Stomach (tissue), 9 donors: ENCODE data around the gene SNRNP35. TPM values are rescaled to one million over a fixed set of nuclear protein-coding genes. Genes with fewer than 3 reads are reported as not detected.

ENCODE experiments used
- DNase-seq, 2 donors: peaks; one replicate each; pipeline versions ENCODE4 v3.0.0 to v3.0.0-alpha.2; 2013 to 2019
- H3K27ac ChIP-seq, 5 donors: fragments of 200-600 bp in 4 of 5; sonication (generic) in 4 of 5; one replicate each; pipeline ENCODE4 v1.5.1; 2013 to 2019; ENCODE audit warnings: mild to moderate bottlenecking in 1 of 5, moderate library complexity in 1 of 5
- H3K27me3 ChIP-seq, 3 donors: fragments of 200-600 bp; sonication (generic); one replicate each; pipeline ENCODE4 v1.5.1; 2017 to 2019; ENCODE audit warnings: mixed run types in 1 of 3
- H3K36me3 ChIP-seq, 4 donors: fragments of 200-600 bp; sonication (generic); 1 replicate in 3 of 4; 2 replicates in 1 of 4; pipeline ENCODE4 v1.5.1; 2016 to 2019
- H3K4me1 ChIP-seq, 4 donors: fragments of 200-600 bp; sonication (generic); one replicate each; pipeline ENCODE4 v1.5.1; 2016 to 2019
- H3K4me3 ChIP-seq, 4 donors: fragments of 200-600 bp; sonication (generic) in 3 of 4; one replicate each; pipeline ENCODE4 v1.5.1; 2016 to 2019; ENCODE audit warnings: mild to moderate bottlenecking in 1 of 4
- H3K9me3 ChIP-seq, 4 donors: fragments of 200-600 bp; sonication (generic); one replicate each; pipeline ENCODE4 v1.5.1; 2016 to 2019
- EP300 ChIP-seq: sonication (generic); formaldehyde crosslinking; IDR thresholded peaks from one replicate; pipeline ENCODE4 v1.6.1; 2017; ENCODE audit warnings: antibody characterized with exemption
- POLR2A ChIP-seq, 4 donors: fragments of 450-650 bp; IDR thresholded peaks; one replicate each; pipeline ENCODE4 v1.6.1; 2016; ENCODE audit warnings: antibody characterized with exemption in 4 of 4, control low read depth in 2 of 4, mild to moderate bottlenecking in 1 of 4, moderate library complexity in 1 of 4
- POLR2AphosphoS5 ChIP-seq, 3 donors: sonication (generic); formaldehyde crosslinking; IDR thresholded peaks; one replicate each; pipeline ENCODE4 v1.6.1; 2016; ENCODE audit warnings: antibody characterized with exemption in 3 of 3
- WGBS, 5 donors: extraction: QIAGEN DNeasy Blood & Tissue Kit in 3 of 5; methylation state at CpG; one replicate each; pipeline versions ENCODE4 v1.1.5 to v1.1.7; 2013 to 2018; 5-methylcytosine and 5-hydroxymethylcytosine counted together
- intact Hi-C: fragments of 100-400 bp; cut with DNase I; formaldehyde crosslinking; loops from one replicate; pipeline ENCODE4 v1.15.1; 2023; ENCODE audit warnings: low total_unique reads
- polyA plus RNA-seq, 3 donors: library from polyadenylated mRNA; stranded (reverse); fragments of 200-250 nt; gene quantifications; one replicate each; pipeline ENCODE4 v1.2.3, GENCODE V29; 2013
- total RNA-seq, 5 donors: library from RNA; depleted of rRNA; stranded (reverse); fragments of >200 nt; gene quantifications; one replicate each; pipeline versions ENCODE4 v1.1.0 to v1.2.3, GENCODE V29; 2014 to 2016
- TF ChIP-seq, protein P1 (sequence below), 7 experiments: fragments of 450-650 bp in 4 of 7; fragments of 200-600 bp in 3 of 7; sonication (generic) in 3 of 7; IDR thresholded peaks; one replicate each; pipeline ENCODE4 v1.5.1; 2016 to 2019; ENCODE audit warnings: antibody characterized with exemption in 7 of 7, control low read depth in 2 of 7, mild to moderate bottlenecking in 1 of 7
- donor health status: healthy with polysubstance abuse.
- donor health status: Bipolar disorder and iron deficiency.
- donor health status: healthy.

Gene SNRNP35
- total and polyA plus RNA-seq, 8 donors, result 5.8 to 55.0 (median 31.4) TPM

GRCh38 chr12:123471374-123472068 is 13.6 kb downstream of the SNRNP35 start:
- Histone ChIP-seq H3K27me3 (no peaks in the 10 kb centered on the region), H3K9me3 (no peaks in the 10 kb centered on the region), H3K27ac (no peak overlapping the region), H3K36me3 (peaks cover 11 to 76% (median 57%) of the 10 kb centered on the region in 4 donors), H3K4me1 (peaks cover 0 to 11% (median 4%) of the 10 kb centered on the region in 4 donors), H3K4me3 (no peak overlapping the region)
- 73 to 82% (median 79%) methylated on average over 8 of the region's 8 CpGs for WGBS, 5 donors
- TF ChIP-seq, protein P1, sequence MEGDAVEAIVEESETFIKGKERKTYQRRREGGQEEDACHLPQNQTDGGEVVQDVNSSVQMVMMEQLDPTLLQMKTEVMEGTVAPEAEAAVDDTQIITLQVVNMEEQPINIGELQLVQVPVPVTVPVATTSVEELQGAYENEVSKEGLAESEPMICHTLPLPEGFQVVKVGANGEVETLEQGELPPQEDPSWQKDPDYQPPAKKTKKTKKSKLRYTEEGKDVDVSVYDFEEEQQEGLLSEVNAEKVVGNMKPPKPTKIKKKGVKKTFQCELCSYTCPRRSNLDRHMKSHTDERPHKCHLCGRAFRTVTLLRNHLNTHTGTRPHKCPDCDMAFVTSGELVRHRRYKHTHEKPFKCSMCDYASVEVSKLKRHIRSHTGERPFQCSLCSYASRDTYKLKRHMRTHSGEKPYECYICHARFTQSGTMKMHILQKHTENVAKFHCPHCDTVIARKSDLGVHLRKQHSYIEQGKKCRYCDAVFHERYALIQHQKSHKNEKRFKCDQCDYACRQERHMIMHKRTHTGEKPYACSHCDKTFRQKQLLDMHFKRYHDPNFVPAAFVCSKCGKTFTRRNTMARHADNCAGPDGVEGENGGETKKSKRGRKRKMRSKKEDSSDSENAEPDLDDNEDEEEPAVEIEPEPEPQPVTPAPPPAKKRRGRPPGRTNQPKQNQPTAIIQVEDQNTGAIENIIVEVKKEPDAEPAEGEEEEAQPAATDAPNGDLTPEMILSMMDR (IDR thresholded peaks at IDR 0.05), result no peak
- TF ChIP-seq POLR2A (IDR thresholded peaks at IDR 0.05) (no peak), EP300 (no peak), POLR2AphosphoS5 (IDR thresholded peaks at IDR 0.05) (no peak)
- intact Hi-C loops, result no loop called here
- DNase-seq, result no peak

DNA sequence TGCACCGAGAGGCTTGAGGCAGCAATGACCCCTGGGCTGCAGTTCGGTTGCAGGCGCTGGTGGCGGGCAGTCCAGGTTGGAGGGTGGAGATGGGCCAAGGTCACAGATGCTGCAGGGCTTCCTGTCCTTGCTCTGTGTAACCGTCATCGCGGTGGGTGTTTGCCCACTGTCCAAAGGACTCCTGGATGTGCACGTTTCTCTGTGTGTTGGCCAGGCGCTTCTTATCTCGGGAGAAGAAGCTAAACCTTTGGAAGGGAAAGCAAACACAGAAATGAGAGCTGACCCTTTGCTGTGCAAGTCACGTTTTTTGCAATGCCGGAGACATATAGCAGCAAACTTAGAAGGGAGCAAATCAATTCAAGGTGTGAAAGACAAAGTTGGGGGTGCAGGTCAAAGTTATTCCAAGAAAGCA is 14.5 kb downstream of the SNRNP35 start:
- no peak for DNase-seq

DNA sequence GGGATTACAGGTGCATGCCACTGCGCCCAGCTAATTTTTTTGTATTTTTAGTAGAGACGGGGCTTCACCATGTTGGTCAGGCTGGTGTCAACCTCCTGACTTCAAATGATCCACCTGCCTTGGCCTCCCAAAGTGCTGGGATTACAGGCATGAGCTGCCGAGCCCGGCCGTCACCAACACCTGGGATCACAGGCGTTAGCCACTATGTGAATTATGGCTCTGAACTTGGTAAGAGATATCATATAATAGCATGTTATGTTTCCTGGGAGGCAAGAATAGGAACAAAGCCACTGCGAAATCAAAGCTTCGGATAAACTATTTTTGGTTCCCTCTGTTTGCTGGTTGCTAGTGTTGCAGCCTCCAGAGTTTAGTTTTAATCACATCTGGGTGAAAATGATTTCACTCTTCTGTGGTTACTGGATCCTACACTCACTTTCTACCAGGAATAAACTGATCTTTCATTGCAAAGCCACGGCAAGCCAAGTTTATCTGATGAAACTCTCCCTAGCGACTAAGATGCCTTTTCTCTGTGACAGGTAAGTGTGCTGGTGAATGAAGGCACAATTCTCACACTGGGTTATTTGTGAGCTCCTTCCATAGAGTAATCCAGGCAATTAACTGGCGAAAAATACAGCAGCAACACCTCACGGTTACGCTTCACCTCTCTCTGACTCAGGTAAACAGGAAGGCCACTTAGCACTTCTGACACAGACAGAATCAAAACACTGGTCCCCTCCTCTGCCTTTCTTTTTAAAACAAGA is 16.7 kb downstream of the SNRNP35 start:
- TF ChIP-seq POLR2A (IDR thresholded peaks at IDR 0.05) (no peak), POLR2AphosphoS5 (IDR thresholded peaks at IDR 0.05) (no peak), EP300 (no peak)
- TF ChIP-seq, protein P1 (IDR thresholded peaks at IDR 0.05), result no peak
- Histone ChIP-seq H3K4me1 (no peaks in the 10 kb centered on the region), H3K9me3 (no peaks in the 10 kb centered on the region), H3K27ac (peak overlapping the region in 1 of 5 donors; percentile 15), H3K36me3 (peaks cover 11 to 91% (median 66%) of the 10 kb centered on the region in 4 donors), H3K4me3 (no peak overlapping the region), H3K27me3 (no peaks in the 10 kb centered on the region)
- intact Hi-C loops, result no loop called here
- WGBS, 5 donors, result 79 to 82% (median 82%) methylated on average over 13 of the region's 13 CpGs
- DNase-seq, result no peak

More for the DNA sequence above, 14.5 kb downstream of the SNRNP35 start:
- Histone ChIP-seq H3K36me3 (peaks cover 11 to 75% (median 60%) of the 10 kb centered on the region in 4 donors), H3K4me3 (no peak overlapping the region), H3K27me3 (no peaks in the 10 kb centered on the region), H3K27ac (no peak overlapping the region), H3K4me1 (peaks cover 0 to 2% (median 0%) of the 10 kb centered on the region in 4 donors), H3K9me3 (no peaks in the 10 kb centered on the region)
- WGBS, 5 donors, result 74 to 83% (median 81%) methylated on average over 6 to 12 of the region's 12 CpGs
- TF ChIP-seq, protein P1 (IDR thresholded peaks at IDR 0.05), result no peak
- TF ChIP-seq POLR2A (IDR thresholded peaks at IDR 0.05), result no peak
- no peak for TF ChIP-seq EP300
- TF ChIP-seq POLR2AphosphoS5 (IDR thresholded peaks at IDR 0.05), result no peak
- intact Hi-C loops, result no loop called here

GRCh38 chr12:123475246-123475703 is 17.3 kb downstream of the SNRNP35 start:
- 84 to 88% (median 84%) methylated on average over 15 of the region's 15 CpGs for WGBS, 5 donors
- Histone ChIP-seq H3K4me1 (peaks cover 0 to 4% (median 0%) of the 10 kb centered on the region in 4 donors), H3K27me3 (no peaks in the 10 kb centered on the region), H3K4me3 (no peak overlapping the region), H3K9me3 (no peaks in the 10 kb centered on the region), H3K36me3 (peaks cover 11 to 86% (median 64%) of the 10 kb centered on the region in 4 donors), H3K27ac (peak overlapping the region in 1 of 5 donors; percentile 15)
- intact Hi-C loops, result no loop called here
- no peak for DNase-seq
- no peak for TF ChIP-seq EP300
- TF ChIP-seq, protein P1 (IDR thresholded peaks at IDR 0.05), result no peak
- no peak for TF ChIP-seq POLR2AphosphoS5 (IDR thresholded peaks at IDR 0.05)
- TF ChIP-seq POLR2A (IDR thresholded peaks at IDR 0.05), result no peak
